ENCODE results near the gene TGM1. TPM values are rescaled to one million over a fixed set of nuclear protein-coding genes. Genes with fewer than 3 reads are reported as not detected.
A peak's percentile ranks its signal among the peaks of the same experiment; 100 is the strongest.

Gene TGM1
- total RNA-seq, 1 donor from 2014 or later: 7.0 TPM

GRCh38 chr14:24279301-24280186, 16.6 kb upstream of the TGM1 start:
- no peaks in the 10 kb centered on the region for H3K4me1 Mint-ChIP-seq (ENCODE audit: low read depth)
- H3K27ac Mint-ChIP-seq: no peak overlapping the region
- no peaks in the 10 kb centered on the region for H3K36me3 Mint-ChIP-seq (ENCODE audit: insufficient read depth)
- H3K4me3 Mint-ChIP-seq (ENCODE audit: low read depth): no peak overlapping the region
- TF ChIP-seq CTCF (IDR thresholded peaks at IDR 0.05; ENCODE audit: unreplicated experiment): no peak
- H3K9me3 Mint-ChIP-seq (ENCODE audit: low read depth): no peaks in the 10 kb centered on the region
- DNase-seq (ENCODE audit: low spot score, unreplicated experiment): no peak
- H3K27me3 Mint-ChIP-seq: no peaks in the 10 kb centered on the region

GRCh38 chr14:24278424-24278823, 15.4 kb upstream of the TGM1 start:
- Mint-ChIP-seq H3K4me3 (ENCODE audit: low read depth) (no peak overlapping the region), H3K27ac (no peak overlapping the region)

GRCh38 chr14:24277606-24278321, 14.8 kb upstream of the TGM1 start:
- no peak for TF ChIP-seq CTCF (IDR thresholded peaks at IDR 0.05; ENCODE audit: unreplicated experiment)
- Mint-ChIP-seq H3K4me3 (ENCODE audit: low read depth) (no peak overlapping the region), H3K27ac (no peak overlapping the region), H3K27me3 (no peaks in the 10 kb centered on the region), H3K4me1 (ENCODE audit: low read depth) (peaks cover 2% of the 10 kb centered on the region), H3K9me3 (ENCODE audit: low read depth) (no peaks in the 10 kb centered on the region), H3K36me3 (ENCODE audit: insufficient read depth) (no peaks in the 10 kb centered on the region)
- no peak for DNase-seq (ENCODE audit: low spot score, unreplicated experiment)

More at GRCh38 chr14:24278424-24278823, 15.4 kb upstream of the TGM1 start:
- DNase-seq (ENCODE audit: low spot score, unreplicated experiment): no peak
- H3K27me3 Mint-ChIP-seq: no peaks in the 10 kb centered on the region
- TF ChIP-seq CTCF (IDR thresholded peaks at IDR 0.05; ENCODE audit: unreplicated experiment): no peak
- H3K4me1 Mint-ChIP-seq (ENCODE audit: low read depth): peaks cover under 1% of the 10 kb centered on the region
- no peaks in the 10 kb centered on the region for H3K9me3 Mint-ChIP-seq (ENCODE audit: low read depth)
- no peaks in the 10 kb centered on the region for H3K36me3 Mint-ChIP-seq (ENCODE audit: insufficient read depth)

- H3K36me3 Mint-ChIP-seq (ENCODE audit: insufficient read depth): no peaks in the 10 kb centered on the region
- no peak for DNase-seq (ENCODE audit: low spot score, unreplicated experiment)
- no peaks in the 10 kb centered on the region for H3K27me3 Mint-ChIP-seq
- TF ChIP-seq CTCF (IDR thresholded peaks at IDR 0.05; ENCODE audit: unreplicated experiment): no peak
- H3K9me3 Mint-ChIP-seq (ENCODE audit: low read depth): no peaks in the 10 kb centered on the region
- H3K4me1 Mint-ChIP-seq (ENCODE audit: low read depth): peaks cover 5% of the 10 kb centered on the region
- H3K4me3 Mint-ChIP-seq (ENCODE audit: low read depth): no peak overlapping the region
- peak overlapping the region; percentile 6 for H3K27ac Mint-ChIP-seq
These were observed 14.1 kb upstream of the TGM1 start for GRCh38 chr14:24277071-24277470.

- Mint-ChIP-seq H3K27ac (no peak overlapping the region), H3K9me3 (ENCODE audit: low read depth) (no peaks in the 10 kb centered on the region), H3K4me3 (ENCODE audit: low read depth) (no peak overlapping the region), H3K4me1 (ENCODE audit: low read depth) (peaks cover 12% of the 10 kb centered on the region), H3K36me3 (ENCODE audit: insufficient read depth) (no peaks in the 10 kb centered on the region), H3K27me3 (no peaks in the 10 kb centered on the region)
- no peak for DNase-seq (ENCODE audit: low spot score, unreplicated experiment)
- TF ChIP-seq CTCF (IDR thresholded peaks at IDR 0.05; ENCODE audit: unreplicated experiment): no peak
These were observed 11.1 kb upstream of the TGM1 start for GRCh38 chr14:24274101-24274543.

Data from progenitor cell of endocrine pancreas (in vitro differentiated cells).